ENCODE results near the gene SAMD9.

Gene SAMD9

GRCh38 chr7:93053949-93054943, 63.5 kb downstream of the SAMD9 start:
- TF ChIP-seq, protein P1, sequence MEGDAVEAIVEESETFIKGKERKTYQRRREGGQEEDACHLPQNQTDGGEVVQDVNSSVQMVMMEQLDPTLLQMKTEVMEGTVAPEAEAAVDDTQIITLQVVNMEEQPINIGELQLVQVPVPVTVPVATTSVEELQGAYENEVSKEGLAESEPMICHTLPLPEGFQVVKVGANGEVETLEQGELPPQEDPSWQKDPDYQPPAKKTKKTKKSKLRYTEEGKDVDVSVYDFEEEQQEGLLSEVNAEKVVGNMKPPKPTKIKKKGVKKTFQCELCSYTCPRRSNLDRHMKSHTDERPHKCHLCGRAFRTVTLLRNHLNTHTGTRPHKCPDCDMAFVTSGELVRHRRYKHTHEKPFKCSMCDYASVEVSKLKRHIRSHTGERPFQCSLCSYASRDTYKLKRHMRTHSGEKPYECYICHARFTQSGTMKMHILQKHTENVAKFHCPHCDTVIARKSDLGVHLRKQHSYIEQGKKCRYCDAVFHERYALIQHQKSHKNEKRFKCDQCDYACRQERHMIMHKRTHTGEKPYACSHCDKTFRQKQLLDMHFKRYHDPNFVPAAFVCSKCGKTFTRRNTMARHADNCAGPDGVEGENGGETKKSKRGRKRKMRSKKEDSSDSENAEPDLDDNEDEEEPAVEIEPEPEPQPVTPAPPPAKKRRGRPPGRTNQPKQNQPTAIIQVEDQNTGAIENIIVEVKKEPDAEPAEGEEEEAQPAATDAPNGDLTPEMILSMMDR (IDR thresholded peaks at IDR 0.05; ENCODE audit: control insufficient read depth, extremely low read depth, insufficient read depth), result no peak
- no peak overlapping the region for H3K4me3 ChIP-seq (ENCODE audit: low read depth, low read length)
- DNase-seq (ENCODE audit: low read depth), result no peak

DNA sequence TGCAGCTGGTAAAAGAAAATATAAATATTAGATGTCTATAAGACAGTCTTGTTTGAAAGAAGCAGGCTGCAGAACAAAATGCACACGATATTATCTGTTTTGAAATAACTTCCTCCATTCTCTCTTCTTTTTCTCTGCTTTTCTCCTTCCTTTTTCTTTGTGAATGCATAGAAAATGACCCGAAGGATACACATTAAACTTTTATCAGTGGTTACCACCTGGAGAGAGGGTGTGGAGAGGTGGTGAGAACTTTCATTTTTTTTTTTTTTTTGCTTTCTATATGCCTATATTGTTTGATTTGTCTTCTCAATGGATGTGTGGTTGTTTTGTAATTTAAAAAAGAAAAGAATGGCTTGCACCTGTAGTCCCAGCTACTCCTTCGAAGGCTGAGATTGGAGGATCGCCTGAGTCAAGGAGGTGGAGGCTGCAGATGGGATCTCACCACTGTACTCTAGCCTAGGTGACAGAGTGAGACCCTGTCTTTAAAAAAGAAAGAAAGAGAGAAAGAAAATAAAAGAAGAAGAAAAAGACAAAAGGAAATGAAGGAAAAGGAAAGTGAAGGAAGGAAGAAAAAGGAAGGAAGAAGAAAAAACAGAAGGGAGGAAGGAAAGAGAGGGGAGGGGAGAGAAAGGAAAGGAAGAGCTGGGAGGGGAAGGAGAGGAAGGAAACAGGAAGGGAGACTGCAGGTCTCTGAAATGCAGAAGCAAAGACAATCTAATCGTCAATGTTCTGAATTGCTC, 64.4 kb downstream of the SAMD9 start:
- DNase-seq (ENCODE audit: low read depth), result no peak

DNA sequence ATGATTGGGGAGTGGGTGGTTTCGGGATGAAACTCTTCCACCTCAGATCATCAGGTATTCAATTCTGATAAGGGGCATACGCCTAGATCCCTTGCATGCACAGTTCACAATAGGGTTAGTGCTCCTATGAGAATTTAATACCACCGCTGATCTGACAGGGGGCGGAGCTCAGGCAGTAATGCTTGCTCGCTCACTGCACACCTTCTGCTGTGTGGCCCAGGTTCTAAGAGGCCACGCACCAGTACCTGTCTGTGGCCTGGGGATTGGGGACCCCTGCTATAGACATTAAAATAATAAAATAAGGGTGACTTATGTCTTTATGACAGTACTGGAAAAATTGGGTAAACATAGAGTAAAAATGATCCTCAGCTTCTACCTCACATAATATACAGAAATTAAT, 66.1 kb downstream of the SAMD9 start:
- no peak for DNase-seq (ENCODE audit: low read depth)
- TF ChIP-seq, protein P1 (IDR thresholded peaks at IDR 0.05; ENCODE audit: control insufficient read depth, extremely low read depth, insufficient read depth), result no peak
- no peak overlapping the region for H3K4me3 ChIP-seq (ENCODE audit: low read depth, low read length)

More for the DNA sequence above, 64.4 kb downstream of the SAMD9 start:
- no peak overlapping the region for H3K4me3 ChIP-seq (ENCODE audit: low read depth, low read length)
- TF ChIP-seq, protein P1 (IDR thresholded peaks at IDR 0.05; ENCODE audit: control insufficient read depth, extremely low read depth, insufficient read depth), result no peak
